ENCODE data around the gene RHAG. TPM values are rescaled to one million over a fixed set of nuclear protein-coding genes. Genes with fewer than 3 reads are reported as not detected.

The RHAG gene
- total RNA-seq, result not detected

DNA sequence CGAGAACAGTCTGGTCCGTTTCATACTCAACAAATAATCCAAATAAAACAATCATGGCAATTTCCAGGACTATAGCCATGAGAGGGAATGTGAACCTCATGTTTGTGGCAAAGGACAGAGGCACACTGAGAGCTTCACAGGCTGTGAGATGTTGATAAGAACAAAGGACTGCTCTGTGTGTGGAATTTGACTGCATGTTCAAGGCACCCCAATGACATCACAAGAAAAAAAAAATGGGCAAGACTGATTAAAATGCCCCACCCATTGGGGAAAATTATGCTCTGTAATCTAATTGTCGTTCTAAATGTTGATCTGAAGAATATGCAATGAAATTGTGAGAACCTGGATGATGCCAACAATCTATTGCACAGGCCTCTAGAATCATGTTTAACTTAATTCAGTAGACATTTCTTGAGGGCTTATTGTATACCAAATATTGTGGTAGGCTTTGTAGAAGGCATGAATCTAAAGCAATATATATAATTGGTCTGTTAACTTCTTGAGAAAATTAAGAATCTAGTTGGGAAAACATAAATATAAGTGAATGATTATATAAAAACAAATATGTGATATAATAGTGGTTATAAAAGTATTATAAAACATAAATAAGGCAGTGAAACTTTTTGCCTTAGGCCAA, at the start of gene RHAG:
Gene RHAG, minus strand, starts transcription at position 127 of the 637 bp plus-strand sequence. Its CDS starts 27 bp downstream, at position 100.
- H3K27ac ChIP-seq, result no peak within 1 kb of the TSS
- no peaks in the 10 kb centered on the region for H3K36me3 ChIP-seq
- no peak within 1 kb of the TSS for H3K4me3 ChIP-seq
- no peaks in the 10 kb centered on the region for H3K27me3 ChIP-seq (replicated peaks; ENCODE audit: insufficient read depth)
- DNase-seq (ENCODE audit: low spot score), result no peak
- TF ChIP-seq, protein P1, sequence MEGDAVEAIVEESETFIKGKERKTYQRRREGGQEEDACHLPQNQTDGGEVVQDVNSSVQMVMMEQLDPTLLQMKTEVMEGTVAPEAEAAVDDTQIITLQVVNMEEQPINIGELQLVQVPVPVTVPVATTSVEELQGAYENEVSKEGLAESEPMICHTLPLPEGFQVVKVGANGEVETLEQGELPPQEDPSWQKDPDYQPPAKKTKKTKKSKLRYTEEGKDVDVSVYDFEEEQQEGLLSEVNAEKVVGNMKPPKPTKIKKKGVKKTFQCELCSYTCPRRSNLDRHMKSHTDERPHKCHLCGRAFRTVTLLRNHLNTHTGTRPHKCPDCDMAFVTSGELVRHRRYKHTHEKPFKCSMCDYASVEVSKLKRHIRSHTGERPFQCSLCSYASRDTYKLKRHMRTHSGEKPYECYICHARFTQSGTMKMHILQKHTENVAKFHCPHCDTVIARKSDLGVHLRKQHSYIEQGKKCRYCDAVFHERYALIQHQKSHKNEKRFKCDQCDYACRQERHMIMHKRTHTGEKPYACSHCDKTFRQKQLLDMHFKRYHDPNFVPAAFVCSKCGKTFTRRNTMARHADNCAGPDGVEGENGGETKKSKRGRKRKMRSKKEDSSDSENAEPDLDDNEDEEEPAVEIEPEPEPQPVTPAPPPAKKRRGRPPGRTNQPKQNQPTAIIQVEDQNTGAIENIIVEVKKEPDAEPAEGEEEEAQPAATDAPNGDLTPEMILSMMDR (IDR thresholded peaks at IDR 0.05), result no peak
- no peaks in the 10 kb centered on the region for H3K9me3 ChIP-seq
- ATAC-seq (ENCODE audit: insufficient number of reproducible peaks, low FRiP score, low read depth), result no peak
- no peaks in the 10 kb centered on the region for H3K4me1 ChIP-seq (ENCODE audit: control insufficient read depth in 1 of 2, low read depth in 2 of 2)

DNA sequence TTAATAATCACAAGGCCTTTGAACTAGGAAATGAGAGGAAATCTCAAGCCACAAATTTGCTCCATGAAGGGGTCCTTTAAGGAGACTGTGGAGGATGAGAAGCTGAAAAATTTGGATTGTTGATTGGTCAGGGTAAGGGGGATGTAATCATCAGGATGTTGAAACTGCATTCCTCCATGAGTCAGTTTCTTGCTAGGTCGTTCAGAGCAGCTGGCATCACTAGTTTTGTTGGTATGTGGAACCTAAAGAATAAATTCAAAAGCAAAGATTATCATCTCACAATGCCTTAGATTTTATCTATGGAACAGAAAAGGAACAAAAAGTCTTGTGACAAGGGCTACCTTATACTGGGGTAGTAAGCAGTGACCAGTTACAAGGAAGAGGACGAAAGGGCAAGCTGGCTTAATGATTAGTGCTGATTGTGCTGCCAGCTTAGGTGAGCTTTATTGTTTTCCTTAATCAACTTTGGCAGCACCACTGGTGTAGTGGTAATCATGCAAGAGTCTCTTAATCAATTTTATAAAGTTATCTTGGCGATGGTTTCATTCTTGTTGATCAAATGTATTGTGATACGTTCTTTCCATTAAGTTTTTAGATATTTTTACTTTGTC, 40.1 kb upstream of the RHAG start:
- DNase-seq (ENCODE audit: low spot score) (no peak), ATAC-seq (ENCODE audit: insufficient number of reproducible peaks, low FRiP score, low read depth) (no peak)
- Histone ChIP-seq H3K4me1 (ENCODE audit: control insufficient read depth in 1 of 2, low read depth in 2 of 2) (no peaks in the 10 kb centered on the region), H3K9me3 (no peaks in the 10 kb centered on the region), H3K27ac (no peak overlapping the region), H3K36me3 (no peaks in the 10 kb centered on the region), H3K4me3 (no peak overlapping the region), H3K27me3 (replicated peaks; ENCODE audit: insufficient read depth) (no peaks in the 10 kb centered on the region)
- TF ChIP-seq, protein P1 (IDR thresholded peaks at IDR 0.05), result no peak

DNA sequence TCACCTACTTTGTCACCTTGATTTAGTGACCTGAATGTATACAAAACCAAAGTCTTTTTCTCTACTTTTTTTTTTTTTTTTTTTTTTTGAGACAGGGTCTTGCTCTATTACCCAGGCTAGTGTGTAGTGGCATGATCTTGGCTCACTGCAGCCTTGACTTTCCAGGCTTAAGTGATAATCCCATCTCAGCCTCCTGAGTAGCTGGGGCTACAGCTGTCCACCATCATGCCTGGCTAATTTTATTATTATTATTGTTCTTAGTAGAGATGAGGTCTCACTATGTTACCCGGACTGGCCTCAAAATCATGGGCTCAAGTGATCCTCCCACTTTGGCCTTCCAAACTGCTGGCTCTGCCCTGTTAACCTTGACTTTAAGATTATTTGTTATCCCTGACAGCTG, 39.2 kb upstream of the RHAG start:
- DNase-seq (ENCODE audit: low spot score) (no peak), ATAC-seq (ENCODE audit: insufficient number of reproducible peaks, low FRiP score, low read depth) (no peak)
- Histone ChIP-seq H3K36me3 (no peaks in the 10 kb centered on the region), H3K4me3 (no peak overlapping the region), H3K27me3 (replicated peaks; ENCODE audit: insufficient read depth) (no peaks in the 10 kb centered on the region), H3K27ac (no peak overlapping the region), H3K4me1 (ENCODE audit: control insufficient read depth in 1 of 2, low read depth in 2 of 2) (no peaks in the 10 kb centered on the region), H3K9me3 (no peaks in the 10 kb centered on the region)
- TF ChIP-seq, protein P1 (IDR thresholded peaks at IDR 0.05), result no peak

DNA sequence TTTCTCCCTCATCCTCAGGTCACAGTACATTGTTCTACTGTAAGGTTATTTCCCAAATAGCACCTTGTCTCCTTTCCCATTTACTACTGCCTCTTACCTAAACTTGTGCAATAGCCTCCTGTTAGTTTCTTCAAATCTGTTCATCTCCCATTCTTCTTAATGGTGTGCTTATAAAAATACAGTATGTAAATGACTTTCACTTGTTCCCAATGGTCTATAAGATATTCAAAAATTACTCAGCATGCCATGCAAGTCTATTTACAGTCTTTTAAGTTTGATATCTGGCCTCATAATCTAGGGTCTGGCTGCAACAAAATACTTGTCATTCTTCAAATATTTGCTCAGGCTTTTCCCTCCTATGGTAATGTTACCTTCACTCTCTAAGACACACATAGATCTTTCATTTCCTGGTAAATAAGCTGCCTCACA, 31.5 kb upstream of the RHAG start:
- TF ChIP-seq, protein P1 (IDR thresholded peaks at IDR 0.05), result no peak
- ATAC-seq (ENCODE audit: insufficient number of reproducible peaks, low FRiP score, low read depth), result no peak
- no peaks in the 10 kb centered on the region for H3K36me3 ChIP-seq

DNA sequence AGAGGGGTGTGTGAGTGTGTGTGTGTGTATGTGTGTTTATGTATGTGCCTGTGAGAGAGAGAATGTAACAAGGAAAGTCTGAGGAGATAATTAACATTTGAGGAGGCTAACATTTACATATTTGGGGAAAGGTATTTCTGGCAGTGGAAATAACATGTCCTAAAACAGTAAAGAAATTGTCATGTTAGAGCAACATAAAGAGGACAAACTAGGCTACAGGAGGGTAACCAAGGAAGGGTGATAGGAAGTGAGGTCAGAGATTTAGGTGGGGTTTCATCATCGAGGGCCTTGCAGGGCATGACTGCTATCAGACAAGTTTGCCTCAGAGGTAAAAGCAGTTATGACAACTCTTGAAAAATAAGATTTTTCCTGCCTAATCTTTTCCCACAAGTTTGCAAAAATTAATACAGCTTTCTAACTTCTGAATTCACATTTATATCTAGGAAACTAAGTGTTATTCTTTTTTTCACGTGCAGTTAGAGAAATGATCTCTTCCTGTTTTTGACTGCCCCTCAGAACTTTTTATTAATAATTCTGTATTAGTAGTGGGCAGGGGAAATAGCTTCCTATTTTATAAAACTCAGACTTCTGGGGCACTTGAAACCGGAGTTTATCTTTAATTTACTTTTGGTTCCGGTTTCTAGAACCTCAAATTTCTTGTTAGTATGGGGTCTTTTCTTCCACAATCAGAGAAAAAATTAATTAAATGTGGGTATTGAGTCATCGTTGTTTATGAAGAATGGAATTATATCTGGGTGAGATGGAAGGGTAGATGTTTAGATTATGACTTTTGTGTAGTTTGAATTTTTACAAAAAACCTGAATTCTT, 30.5 kb upstream of the RHAG start:
- TF ChIP-seq, protein P1 (IDR thresholded peaks at IDR 0.05), result no peak

More for the DNA sequence above, 31.5 kb upstream of the RHAG start:
- Histone ChIP-seq H3K4me1 (ENCODE audit: control insufficient read depth in 1 of 2, low read depth in 2 of 2) (no peaks in the 10 kb centered on the region), H3K4me3 (no peak overlapping the region), H3K27ac (no peak overlapping the region), H3K9me3 (no peaks in the 10 kb centered on the region), H3K27me3 (replicated peaks; ENCODE audit: insufficient read depth) (no peaks in the 10 kb centered on the region)
- no peak for DNase-seq (ENCODE audit: low spot score)

More for the DNA sequence above, 30.5 kb upstream of the RHAG start:
- no peak overlapping the region for H3K27ac ChIP-seq
- no peaks in the 10 kb centered on the region for H3K27me3 ChIP-seq (replicated peaks; ENCODE audit: insufficient read depth)
- no peak for DNase-seq (ENCODE audit: low spot score)
- no peaks in the 10 kb centered on the region for H3K36me3 ChIP-seq
- H3K4me1 ChIP-seq (ENCODE audit: control insufficient read depth in 1 of 2, low read depth in 2 of 2), result no peaks in the 10 kb centered on the region
- no peaks in the 10 kb centered on the region for H3K9me3 ChIP-seq
- ATAC-seq (ENCODE audit: insufficient number of reproducible peaks, low FRiP score, low read depth), result no peak
- no peak overlapping the region for H3K4me3 ChIP-seq
